Body of pancreas (tissue), 4 donors: ENCODE results near the gene NUF2. TPM values are rescaled to one million over a fixed set of nuclear protein-coding genes. Genes with fewer than 3 reads are reported as not detected.

Experiments
- ATAC-seq: fragments of 150-250 bp; one replicate; pipeline ENCODE4 v1.9.1; 2016
- DNase-seq, 4 donors: peaks; one replicate each; pipeline ENCODE4 v3.0.0-alpha.2; 2019
- H3K27ac ChIP-seq, 4 donors: fragments of 200-600 bp; sonication (generic); 1 replicate in 3 of 4; 2 replicates in 1 of 4; pipeline versions ENCODE4 v1.5.1 to v1.6.1; 2016 to 2019; ENCODE audit warnings: mild to moderate bottlenecking in 1 of 4, mixed read lengths in 1 of 4, moderate library complexity in 1 of 4
- H3K27me3 ChIP-seq, 2 donors: fragments of 200-600 bp; sonication (generic); one replicate each; pipeline ENCODE4 v1.6.0; 2016; ENCODE audit warnings: mild to moderate bottlenecking in 1 of 2
- H3K36me3 ChIP-seq, 2 donors: fragments of 200-600 bp; sonication (generic); replicated peaks in 1 of 2; 2 replicates each; pipeline ENCODE4 v1.5.1; 2016; ENCODE audit warnings: low read depth in 2 of 2; ENCODE audit not compliant: insufficient read depth in 1 of 2
- H3K4me1 ChIP-seq: fragments of 200-600 bp; sonication (generic); one replicate; pipeline ENCODE4 v1.6.0; 2016
- H3K4me3 ChIP-seq, 2 donors: fragments of 200-600 bp; sonication (generic); 1 replicate in 1 of 2; 2 replicates in 1 of 2; pipeline ENCODE4 v1.5.1; 2016 to 2019
- H3K9me3 ChIP-seq, 3 donors: fragments of 200-600 bp; sonication (generic); 1 replicate in 2 of 3; 2 replicates in 1 of 3; pipeline ENCODE4 v1.5.1; 2016
- CTCF ChIP-seq, 7 experiments: fragments of 450-650 bp in 4 of 7; fragments of 200-600 bp in 3 of 7; sonication (generic) in 3 of 7; IDR thresholded peaks; one replicate each; pipeline ENCODE4 v1.5.1; 2016 to 2019; ENCODE audit warnings: antibody characterized with exemption in 7 of 7
- POLR2A ChIP-seq, 3 donors: fragments of 450-650 bp; IDR thresholded peaks; one replicate each; pipeline ENCODE4 v1.6.1; 2016; ENCODE audit warnings: antibody characterized with exemption in 3 of 3, mild to moderate bottlenecking in 2 of 3
- WGBS, 2 donors: methylation state at CpG; one replicate each; pipeline ENCODE4 v1.1.5; 2017; 5-methylcytosine and 5-hydroxymethylcytosine counted together
- intact Hi-C: fragments of 100-400 bp; cut with DNase I; formaldehyde crosslinking; loops from one replicate; pipeline ENCODE4 v1.15.1; 2023
- total RNA-seq, 2 donors: library from RNA; depleted of rRNA; stranded (reverse); fragments of >200 nt; gene quantifications; one replicate each; pipeline ENCODE4 v1.1.0, GENCODE V29; 2016

NUF2 gene
- total RNA-seq, 2 donors from 2014 or later, result 0.66 TPM; not detected in 1

GRCh38 chr1:163296504-163297263 is 25.1 kb upstream of the NUF2 start:
- ATAC-seq (no peak), DNase-seq (no peak)
- Histone ChIP-seq H3K4me1 (no peaks in the 10 kb centered on the region), H3K27ac (no peak overlapping the region), H3K36me3 (no peaks in the 10 kb centered on the region), H3K9me3 (no peaks in the 10 kb centered on the region), H3K27me3 (no peaks in the 10 kb centered on the region), H3K4me3 (no peak overlapping the region)
- WGBS, 2 donors, result 60 to 78% methylated on average over 1 of the region's 1 CpG
- TF ChIP-seq CTCF (IDR thresholded peaks at IDR 0.05) (no peak), POLR2A (IDR thresholded peaks at IDR 0.05) (no peak)
- intact Hi-C loops, result no loop called here

DNA sequence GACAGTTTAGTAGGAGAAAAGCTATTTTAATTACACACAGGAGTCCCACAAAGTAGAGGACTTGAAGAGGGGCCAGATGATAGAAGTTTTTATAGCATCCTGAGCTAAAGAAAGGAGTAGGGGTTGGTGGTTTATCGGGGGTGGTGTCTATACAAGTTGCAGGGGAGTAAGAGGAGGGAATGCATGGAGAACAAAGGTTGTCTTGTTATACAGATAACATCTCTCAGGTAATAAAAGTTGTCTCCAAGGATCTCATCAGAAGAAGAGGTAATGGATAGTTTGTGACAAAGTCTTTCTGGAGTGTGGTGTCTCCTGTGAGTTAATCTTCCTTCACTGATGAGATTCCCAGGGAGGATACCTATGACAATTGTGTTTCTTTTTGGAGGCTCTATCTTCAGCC is 23.4 kb upstream of the NUF2 start:
- WGBS, 2 donors, result 62 to 68% methylated on average over 1 of the region's 1 CpG
- intact Hi-C loops, result no loop called here
- no peak for TF ChIP-seq POLR2A (IDR thresholded peaks at IDR 0.05)
- TF ChIP-seq CTCF (IDR thresholded peaks at IDR 0.05), result no peak
- Histone ChIP-seq H3K9me3 (no peaks in the 10 kb centered on the region), H3K27me3 (no peaks in the 10 kb centered on the region), H3K4me3 (no peak overlapping the region), H3K4me1 (no peaks in the 10 kb centered on the region), H3K27ac (no peak overlapping the region), H3K36me3 (no peaks in the 10 kb centered on the region)
- ATAC-seq (no peak), DNase-seq (no peak)

DNA sequence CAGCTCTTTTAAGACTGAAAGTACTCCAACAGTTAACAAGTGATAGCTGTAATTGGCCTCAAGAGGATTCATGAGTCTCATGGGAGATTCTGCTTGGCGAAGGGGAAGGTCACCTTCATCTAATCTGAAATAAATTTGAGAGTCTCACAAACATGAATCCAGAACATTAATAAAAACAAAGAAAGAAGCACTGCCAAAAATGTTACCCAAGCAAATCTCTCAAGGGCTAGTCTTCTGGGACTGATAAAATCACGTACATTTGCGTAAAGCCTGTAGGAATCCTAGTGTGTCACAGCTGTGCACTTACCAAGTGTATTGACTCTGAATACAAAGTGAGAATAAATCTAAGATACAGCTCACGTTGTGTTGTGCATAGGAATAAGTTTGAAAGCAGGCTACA is 21.2 kb upstream of the NUF2 start:
- Histone ChIP-seq H3K27me3 (no peaks in the 10 kb centered on the region), H3K27ac (no peak overlapping the region), H3K9me3 (no peaks in the 10 kb centered on the region), H3K36me3 (no peaks in the 10 kb centered on the region), H3K4me3 (no peak overlapping the region), H3K4me1 (no peaks in the 10 kb centered on the region)
- no peak for DNase-seq
- TF ChIP-seq POLR2A (IDR thresholded peaks at IDR 0.05) (no peak), CTCF (IDR thresholded peaks at IDR 0.05) (no peak)
- ATAC-seq, result no peak
- intact Hi-C loops, result no loop called here
- WGBS, 2 donors, result 73 to 81% methylated on average over 4 of the region's 4 CpGs

DNA sequence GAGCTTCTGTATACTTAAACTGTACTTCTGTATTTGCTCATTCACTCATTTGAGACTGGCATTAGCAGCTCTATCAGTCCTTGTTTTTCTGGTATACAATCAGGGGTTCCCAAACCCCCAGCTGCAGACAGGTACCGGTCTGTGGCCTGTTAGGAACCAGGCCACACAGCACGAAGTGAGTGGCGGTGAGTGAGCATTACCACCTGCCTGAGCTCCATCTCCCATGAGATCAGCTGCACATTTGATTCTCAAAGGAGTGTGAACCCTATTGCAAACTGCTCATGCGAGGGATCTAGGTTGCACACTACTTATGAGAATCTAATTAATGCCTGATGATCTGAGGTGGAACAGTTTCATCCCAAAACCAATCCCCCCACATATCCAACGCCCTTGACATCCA is 18.2 kb upstream of the NUF2 start:
- 90 to 91% methylated on average over 5 of the region's 5 CpGs for WGBS, 2 donors
- Histone ChIP-seq H3K36me3 (no peaks in the 10 kb centered on the region), H3K4me1 (no peaks in the 10 kb centered on the region), H3K27me3 (no peaks in the 10 kb centered on the region), H3K9me3 (no peaks in the 10 kb centered on the region), H3K27ac (no peak overlapping the region), H3K4me3 (no peak overlapping the region)
- DNase-seq, result no peak
- ATAC-seq, result no peak
- TF ChIP-seq POLR2A (IDR thresholded peaks at IDR 0.05), result no peak
- TF ChIP-seq CTCF (IDR thresholded peaks at IDR 0.05), result no peak
- intact Hi-C loops, result no loop called here

DNA sequence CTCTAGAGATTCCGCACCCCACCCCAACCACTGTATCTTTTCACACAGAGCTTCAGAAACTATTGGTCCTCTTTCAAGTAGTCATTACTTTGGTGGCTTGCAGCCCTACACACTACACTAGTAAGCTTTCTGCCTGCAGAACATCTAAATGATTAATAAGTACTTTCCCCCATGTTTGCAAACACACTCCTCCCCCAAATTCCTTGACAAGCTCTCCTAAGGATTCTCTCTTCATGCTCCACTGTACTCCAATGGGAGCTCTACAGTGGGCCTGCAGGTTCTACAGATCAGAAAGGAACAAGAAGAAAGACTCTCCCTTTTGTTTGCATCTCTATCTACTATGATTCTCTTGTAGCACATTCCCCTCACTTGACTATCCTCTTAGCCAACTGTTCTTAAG is 16.3 kb upstream of the NUF2 start:
- no peaks in the 10 kb centered on the region for H3K36me3 ChIP-seq
- no peaks in the 10 kb centered on the region for H3K27me3 ChIP-seq
- DNase-seq (no peak), ATAC-seq (no peak)
- H3K9me3 ChIP-seq, result no peaks in the 10 kb centered on the region
- WGBS, 2 donors, result 100% methylated on average over 1 of the region's 1 CpG
- TF ChIP-seq POLR2A (IDR thresholded peaks at IDR 0.05) (no peak), CTCF (IDR thresholded peaks at IDR 0.05) (no peak)
- no peak overlapping the region for H3K27ac ChIP-seq
- no peak overlapping the region for H3K4me3 ChIP-seq
- H3K4me1 ChIP-seq, result no peaks in the 10 kb centered on the region
- intact Hi-C loops, result no loop called here
